Measurements from ENCODE around the gene SMIM3. TPM values are rescaled to one million over a fixed set of nuclear protein-coding genes. Genes with fewer than 3 reads are reported as not detected.

Gene SMIM3
- total RNA-seq, 1 experiment from 2014 or later, result 14.5 TPM

DNA sequence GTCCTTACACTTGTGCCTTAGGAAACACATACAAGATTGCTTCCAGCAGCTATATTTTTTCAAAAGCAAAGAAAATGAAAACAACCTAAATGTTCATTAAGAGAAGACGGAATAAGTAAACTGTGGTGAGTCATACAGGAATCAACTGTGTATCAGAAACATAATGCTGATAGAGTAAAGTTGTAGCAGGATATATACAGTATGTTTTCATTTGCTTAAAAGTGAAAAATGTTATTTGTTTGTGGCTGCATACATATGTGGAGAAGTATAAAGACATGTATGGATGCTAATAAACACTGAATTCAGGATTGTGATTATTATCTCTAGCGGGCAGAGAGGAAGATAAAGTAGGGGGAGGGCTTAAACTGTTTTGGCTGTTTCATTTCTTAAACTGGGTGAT, 28.1 kb upstream of the SMIM3 start:
- no peak overlapping the region for H3K27ac ChIP-seq (ENCODE audit: low read depth, low read length, poor library complexity, severe bottlenecking)
- TF ChIP-seq EZH2 (IDR thresholded peaks at IDR 0.05; ENCODE audit: borderline replicate concordance, low read depth, low read length, poor library complexity, severe bottlenecking), result no peak
- TF ChIP-seq, protein P1, sequence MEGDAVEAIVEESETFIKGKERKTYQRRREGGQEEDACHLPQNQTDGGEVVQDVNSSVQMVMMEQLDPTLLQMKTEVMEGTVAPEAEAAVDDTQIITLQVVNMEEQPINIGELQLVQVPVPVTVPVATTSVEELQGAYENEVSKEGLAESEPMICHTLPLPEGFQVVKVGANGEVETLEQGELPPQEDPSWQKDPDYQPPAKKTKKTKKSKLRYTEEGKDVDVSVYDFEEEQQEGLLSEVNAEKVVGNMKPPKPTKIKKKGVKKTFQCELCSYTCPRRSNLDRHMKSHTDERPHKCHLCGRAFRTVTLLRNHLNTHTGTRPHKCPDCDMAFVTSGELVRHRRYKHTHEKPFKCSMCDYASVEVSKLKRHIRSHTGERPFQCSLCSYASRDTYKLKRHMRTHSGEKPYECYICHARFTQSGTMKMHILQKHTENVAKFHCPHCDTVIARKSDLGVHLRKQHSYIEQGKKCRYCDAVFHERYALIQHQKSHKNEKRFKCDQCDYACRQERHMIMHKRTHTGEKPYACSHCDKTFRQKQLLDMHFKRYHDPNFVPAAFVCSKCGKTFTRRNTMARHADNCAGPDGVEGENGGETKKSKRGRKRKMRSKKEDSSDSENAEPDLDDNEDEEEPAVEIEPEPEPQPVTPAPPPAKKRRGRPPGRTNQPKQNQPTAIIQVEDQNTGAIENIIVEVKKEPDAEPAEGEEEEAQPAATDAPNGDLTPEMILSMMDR (conservative IDR thresholded peaks at IDR 0.05; ENCODE audit: low read depth, low read length), result no peak
- CTCF ChIA-PET, result no interaction called here
- no peak for DNase-seq (ENCODE audit: low spot score)
- no peaks in the 10 kb centered on the region for H3K4me1 ChIP-seq (ENCODE audit: insufficient read depth, low read length, poor library complexity, severe bottlenecking)
- H3K9me3 ChIP-seq (ENCODE audit: low read depth, low read length, poor library complexity, severe bottlenecking), result no peaks in the 10 kb centered on the region
- BruUV-seq (replicated peaks), result no TSS peak
- intact Hi-C loops (cut with micrococcal nuclease; ENCODE audit: unreplicated experiment), result no loop called here
- peaks cover 57% of the 10 kb centered on the region for H3K36me3 ChIP-seq (ENCODE audit: insufficient read depth, low read length, poor library complexity, severe bottlenecking)
- POLR2A ChIA-PET (ENCODE audit: low non-redundant PET), result no interaction called here
- H3K4me3 ChIP-seq (ENCODE audit: low read depth, low read length, poor library complexity, severe bottlenecking), result no peak overlapping the region
- no peaks in the 10 kb centered on the region for H3K27me3 ChIP-seq (replicated peaks; ENCODE audit: insufficient read depth, low read depth, low read length, poor library complexity)

- BruUV-seq (replicated peaks), result no TSS peak
- peaks cover 64% of the 10 kb centered on the region for H3K36me3 ChIP-seq (ENCODE audit: insufficient read depth, low read length, poor library complexity, severe bottlenecking)
Measured at GRCh38 chr5:150751096-150751891, 27.3 kb upstream of the SMIM3 start.

DNA sequence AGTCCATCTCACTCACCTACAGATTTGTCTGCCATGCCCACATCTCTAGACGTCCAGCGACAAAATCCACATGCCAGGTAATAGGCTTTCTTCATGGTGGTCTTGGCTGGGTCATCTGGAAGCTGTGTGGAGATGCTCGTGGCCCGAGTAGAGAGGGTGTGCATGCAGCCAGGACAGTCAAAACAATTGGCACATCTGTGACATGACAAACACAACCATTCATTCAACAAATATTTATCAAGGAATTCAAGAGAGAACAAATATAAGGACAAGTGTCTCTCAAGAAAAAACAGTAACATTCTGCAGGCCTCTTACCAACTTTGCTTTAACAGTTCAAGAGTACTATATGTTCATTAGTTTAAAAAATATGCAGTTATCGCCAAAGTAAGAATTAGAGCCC, 25.1 kb upstream of the SMIM3 start:
- Histone ChIP-seq H3K4me3 (ENCODE audit: low read depth, low read length, poor library complexity, severe bottlenecking) (no peak overlapping the region), H3K36me3 (ENCODE audit: insufficient read depth, low read length, poor library complexity, severe bottlenecking) (peaks cover 67% of the 10 kb centered on the region), H3K27ac (ENCODE audit: low read depth, low read length, poor library complexity, severe bottlenecking) (no peak overlapping the region), H3K4me1 (ENCODE audit: insufficient read depth, low read length, poor library complexity, severe bottlenecking) (peaks cover 6% of the 10 kb centered on the region), H3K9me3 (ENCODE audit: low read depth, low read length, poor library complexity, severe bottlenecking) (no peaks in the 10 kb centered on the region), H3K27me3 (replicated peaks; ENCODE audit: insufficient read depth, low read depth, low read length, poor library complexity) (no peaks in the 10 kb centered on the region)
- no peak for DNase-seq (ENCODE audit: low spot score)
- ChIA-PET CTCF (no interaction called here), POLR2A (ENCODE audit: low non-redundant PET) (no interaction called here)
- intact Hi-C loops (cut with micrococcal nuclease; ENCODE audit: unreplicated experiment), result no loop called here
- BruUV-seq (replicated peaks), result no TSS peak
- TF ChIP-seq EZH2 (IDR thresholded peaks at IDR 0.05; ENCODE audit: borderline replicate concordance, low read depth, low read length, poor library complexity, severe bottlenecking), result no peak
- TF ChIP-seq, protein P1 (conservative IDR thresholded peaks at IDR 0.05; ENCODE audit: low read depth, low read length), result no peak

More at GRCh38 chr5:150751096-150751891, 27.3 kb upstream of the SMIM3 start:
- Histone ChIP-seq H3K9me3 (ENCODE audit: low read depth, low read length, poor library complexity, severe bottlenecking) (no peaks in the 10 kb centered on the region), H3K27me3 (replicated peaks; ENCODE audit: insufficient read depth, low read depth, low read length, poor library complexity) (no peaks in the 10 kb centered on the region), H3K4me3 (ENCODE audit: low read depth, low read length, poor library complexity, severe bottlenecking) (no peak overlapping the region), H3K4me1 (ENCODE audit: insufficient read depth, low read length, poor library complexity, severe bottlenecking) (no peaks in the 10 kb centered on the region), H3K27ac (ENCODE audit: low read depth, low read length, poor library complexity, severe bottlenecking) (no peak overlapping the region)
- TF ChIP-seq EZH2 (IDR thresholded peaks at IDR 0.05; ENCODE audit: borderline replicate concordance, low read depth, low read length, poor library complexity, severe bottlenecking), result no peak
- TF ChIP-seq, protein P1 (conservative IDR thresholded peaks at IDR 0.05; ENCODE audit: low read depth, low read length), result no peak
- peak; percentile 21 for DNase-seq (ENCODE audit: low spot score)
- intact Hi-C loops (cut with micrococcal nuclease; ENCODE audit: unreplicated experiment), result no loop called here
- ChIA-PET CTCF (no interaction called here), POLR2A (ENCODE audit: low non-redundant PET) (no interaction called here)
